A673 (cell line): Measurements from ENCODE around the gene FOXJ3. TPM values are rescaled to one million over a fixed set of nuclear protein-coding genes. Genes with fewer than 3 reads are reported as not detected.

Experiments
- BruUV-seq: library from RNA; stranded (reverse); fragments of 400-500 nt; replicated peaks from 2 replicates; lab custom pipeline; 2021; lab: Mats Ljungman, UMichigan
- CTCF ChIA-PET: fragments of 300-600 bp; sonication (Branson Sonifier 250); formaldehyde crosslinking; loops from one replicate; lab custom pipeline; 2022; ENCODE audit warnings: antibody characterized with exemption; lab: Charles Lee
- POLR2A ChIA-PET: fragments of 300-600 bp; sonication (Branson Sonifier 250); formaldehyde crosslinking; loops from one replicate; lab custom pipeline; 2022; ENCODE audit warnings: antibody characterized with exemption; ENCODE audit not compliant: low non-redundant PET; lab: Charles Lee
- DNase-seq: peaks from one replicate; pipeline ENCODE4 v3.0.0-alpha.2; 2015; ENCODE audit warnings: low spot score
- H3K27ac ChIP-seq: fragments of 200-600 bp; sonication (generic); 2 replicates; pipeline ENCODE4 v1.5.1; 2016; ENCODE audit warnings: mixed run types, low read depth, mild to moderate bottlenecking, mixed read lengths, antibody characterized with exemption, low read length; ENCODE audit not compliant: poor library complexity, severe bottlenecking
- H3K27me3 ChIP-seq: fragments of 200-600 bp; sonication (generic); replicated peaks from 2 replicates; pipeline ENCODE4 v1.6.1; 2017; ENCODE audit warnings: mixed run types, low read depth, mild to moderate bottlenecking, mixed read lengths, antibody characterized with exemption, low read length; ENCODE audit not compliant: insufficient read depth, poor library complexity
- H3K36me3 ChIP-seq: fragments of 200-600 bp; sonication (generic); 2 replicates; pipeline ENCODE4 v1.6.1; 2016; ENCODE audit warnings: mixed run types, mild to moderate bottlenecking, mixed read lengths, antibody characterized with exemption, low read length; ENCODE audit not compliant: insufficient read depth, poor library complexity, severe bottlenecking
- H3K4me1 ChIP-seq: fragments of 200-600 bp; sonication (generic); 2 replicates; pipeline ENCODE4 v1.6.1; 2017; ENCODE audit warnings: mixed run types, mild to moderate bottlenecking, mixed read lengths, antibody characterized with exemption, low read length; ENCODE audit not compliant: insufficient read depth, poor library complexity, severe bottlenecking
- H3K4me3 ChIP-seq: fragments of 200-600 bp; sonication (generic); 2 replicates; pipeline ENCODE4 v1.5.1; 2016; ENCODE audit warnings: low read depth, mixed run types, mild to moderate bottlenecking, mixed read lengths, low read length; ENCODE audit not compliant: poor library complexity, severe bottlenecking
- H3K9me3 ChIP-seq: fragments of 200-600 bp; sonication (generic); 2 replicates; pipeline ENCODE4 v1.6.1; 2016; ENCODE audit warnings: mixed run types, low read depth, mild to moderate bottlenecking, mixed read lengths, antibody characterized with exemption, low read length; ENCODE audit not compliant: poor library complexity, severe bottlenecking
- CTCF ChIP-seq: fragments of 300-800, 200-600 bp; sonication (generic); conservative IDR thresholded peaks from 2 replicates; pipeline ENCODE4 v1.5.1; 2017; ENCODE audit warnings: low read depth, mild to moderate bottlenecking, antibody characterized with exemption, low read length, moderate library complexity, mixed read lengths
- EZH2 ChIP-seq: fragments of 200-600 bp; sonication (generic); IDR thresholded peaks from 2 replicates; pipeline ENCODE4 v1.6.1; 2017; ENCODE audit warnings: borderline replicate concordance, low read depth, mild to moderate bottlenecking, mixed read lengths, antibody characterized with exemption, low read length; ENCODE audit not compliant: poor library complexity, severe bottlenecking
- intact Hi-C: fragments of 100-400 bp; cut with micrococcal nuclease; formaldehyde crosslinking; loops from one replicate; pipeline ENCODE4 v1.10.0; 2022; ENCODE audit not compliant: unreplicated experiment
- total RNA-seq: library from RNA; stranded (reverse); gene quantifications from 2 replicates; pipeline ENCODE4 v1.2.3, GENCODE V29; 2021

The FOXJ3 gene
- total RNA-seq, 1 experiment from 2014 or later = 57.9 TPM

GRCh38 chr1:42333662-42334239, 1.3 kb downstream of the FOXJ3 start:
- peak overlapping the region; percentile 88 for H3K4me3 ChIP-seq
- DNase-seq = no peak
- no peaks in the 10 kb centered on the region for H3K36me3 ChIP-seq
- H3K27me3 ChIP-seq = no peaks in the 10 kb centered on the region
- peaks cover 12% of the 10 kb centered on the region for H3K4me1 ChIP-seq
- H3K9me3 ChIP-seq = no peaks in the 10 kb centered on the region
- peak overlapping the region; percentile 87 for H3K27ac ChIP-seq
- POLR2A ChIA-PET = no interaction called here
- intact Hi-C loops = loop anchor here (10.0 kb wide), 2 partner anchors 159 to 321 kb away; partner anchors contain the start of gene PPIH
- CTCF ChIA-PET = interaction anchor here (0.6 kb wide), 1 partner anchor 419 kb away, joined by 3 read pairs; no protein-coding TSS in a partner anchor
- BruUV-seq = TSS peak; percentile 43
- TF ChIP-seq EZH2 = no peak

- Histone ChIP-seq H3K27me3 (no peaks in the 10 kb centered on the region), H3K36me3 (no peaks in the 10 kb centered on the region), H3K27ac (no peak overlapping the region), H3K9me3 (no peaks in the 10 kb centered on the region), H3K4me3 (no peak overlapping the region), H3K4me1 (peaks cover 12% of the 10 kb centered on the region)
- POLR2A ChIA-PET = no interaction called here
- CTCF ChIA-PET = no interaction called here
- intact Hi-C loops = loop anchor here (10.0 kb wide), 2 partner anchors 158 to 322 kb away; partner anchors contain the start of gene PPIH
- no peak for DNase-seq
- BruUV-seq = no TSS peak
- no peak for TF ChIP-seq EZH2
- no peak for TF ChIP-seq CTCF
Observed at GRCh38 chr1:42332877-42333276, 2.2 kb downstream of the FOXJ3 start.

- ChIA-PET CTCF (no interaction called here), POLR2A (no interaction called here)
- Histone ChIP-seq H3K36me3 (no peaks in the 10 kb centered on the region), H3K27me3 (no peaks in the 10 kb centered on the region), H3K27ac (no peak overlapping the region), H3K4me3 (no peak overlapping the region), H3K9me3 (no peaks in the 10 kb centered on the region), H3K4me1 (peaks cover 6% of the 10 kb centered on the region)
- BruUV-seq = no TSS peak
- TF ChIP-seq CTCF (no peak), EZH2 (no peak)
- intact Hi-C loops = loop anchor here (10.0 kb wide), 2 partner anchors 155 to 325 kb away; partner anchors contain the start of gene PPIH
- no peak for DNase-seq
Observed at GRCh38 chr1:42330215-42330614, 4.8 kb downstream of the FOXJ3 start.

GRCh38 chr1:42328916-42329496, 6.0 kb downstream of the FOXJ3 start:
- ChIA-PET CTCF (no interaction called here), POLR2A (no interaction called here)
- Histone ChIP-seq H3K27ac (no peak overlapping the region), H3K27me3 (no peaks in the 10 kb centered on the region), H3K36me3 (no peaks in the 10 kb centered on the region), H3K4me1 (peaks cover 6% of the 10 kb centered on the region), H3K4me3 (no peak overlapping the region), H3K9me3 (no peaks in the 10 kb centered on the region)
- DNase-seq = no peak
- BruUV-seq = no TSS peak
- intact Hi-C loops = no loop called here
- TF ChIP-seq EZH2 (no peak), CTCF (no peak)
